GM18867 (cell line): Measurements from ENCODE around the gene SERPINA10.

Experiments used
- ATAC-seq: cut with Tn5 transposase; IDR thresholded peaks from one replicate; pipeline ENCODE4 v1.9.1; 2021; ENCODE audit warnings: mild to moderate bottlenecking, moderate library complexity; ENCODE audit not compliant: unreplicated experiment

The SERPINA10 gene, protein sequence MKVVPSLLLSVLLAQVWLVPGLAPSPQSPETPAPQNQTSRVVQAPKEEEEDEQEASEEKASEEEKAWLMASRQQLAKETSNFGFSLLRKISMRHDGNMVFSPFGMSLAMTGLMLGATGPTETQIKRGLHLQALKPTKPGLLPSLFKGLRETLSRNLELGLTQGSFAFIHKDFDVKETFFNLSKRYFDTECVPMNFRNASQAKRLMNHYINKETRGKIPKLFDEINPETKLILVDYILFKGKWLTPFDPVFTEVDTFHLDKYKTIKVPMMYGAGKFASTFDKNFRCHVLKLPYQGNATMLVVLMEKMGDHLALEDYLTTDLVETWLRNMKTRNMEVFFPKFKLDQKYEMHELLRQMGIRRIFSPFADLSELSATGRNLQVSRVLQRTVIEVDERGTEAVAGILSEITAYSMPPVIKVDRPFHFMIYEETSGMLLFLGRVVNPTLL

GRCh38 chr14:94292872-94293577, at the start of gene SERPINA10:
TSS of gene SERPINA10 (minus strand) at chr14:94293268. CDS start at chr14:94290593, 2,675 bp downstream.
- no peak for ATAC-seq

- no peak for ATAC-seq
Observed at GRCh38 chr14:94342334-94342934, 49.4 kb upstream of the SERPINA10 start.

DNA sequence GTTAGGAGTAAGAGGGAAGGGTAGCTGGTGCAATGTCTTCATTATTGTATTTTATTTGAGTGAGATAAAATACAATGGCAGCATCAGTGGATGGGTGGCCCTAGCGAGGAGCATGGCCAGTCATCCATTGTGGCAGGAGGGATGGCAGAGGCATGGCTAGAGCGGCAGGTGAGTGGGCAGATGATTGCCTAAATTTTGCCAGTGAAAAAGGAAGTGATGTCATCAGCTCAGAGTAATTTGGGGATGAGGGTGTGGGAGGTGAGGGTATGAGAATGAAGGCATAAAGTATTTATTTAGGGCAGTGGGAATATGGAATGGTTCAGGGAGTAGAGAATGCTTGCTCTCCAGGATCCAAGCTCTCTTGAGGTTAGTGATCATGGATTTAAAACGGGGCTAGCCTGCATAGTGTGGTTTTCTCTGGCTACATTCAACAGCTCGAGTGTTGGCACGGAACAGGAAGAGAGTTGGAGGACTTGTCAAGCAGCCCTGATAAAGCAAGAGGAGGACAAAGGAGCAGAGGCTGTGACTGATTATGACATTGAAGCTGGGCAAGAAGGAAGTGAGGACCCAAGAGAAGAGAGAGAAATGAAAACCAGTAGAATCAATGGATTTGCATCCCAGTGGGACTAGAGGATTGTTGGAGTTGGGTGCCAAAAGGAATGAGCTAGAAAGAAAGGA, 48.7 kb upstream of the SERPINA10 start:
- no peak for ATAC-seq

DNA sequence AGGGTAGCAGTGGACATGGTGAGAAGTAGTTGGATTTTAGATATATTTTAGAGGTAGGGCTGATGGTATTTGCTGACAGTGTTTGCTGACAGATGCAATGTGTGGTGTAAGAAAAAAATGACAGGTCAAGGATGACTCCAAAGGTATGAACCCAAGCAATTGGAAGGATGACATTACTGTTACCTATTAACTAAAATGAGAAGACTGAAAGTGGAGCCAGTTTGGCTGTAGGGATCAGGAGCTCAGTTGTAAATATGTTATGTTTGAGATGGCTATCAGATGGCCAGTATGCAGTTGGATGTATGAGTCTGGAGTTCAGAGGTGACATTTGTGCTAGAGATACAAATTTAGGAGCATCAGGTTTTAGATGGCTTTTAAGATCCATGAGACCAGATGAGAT, 47.5 kb upstream of the SERPINA10 start:
- no peak for ATAC-seq

- ATAC-seq, result no peak
Observed at GRCh38 chr14:94338023-94338422, 45.0 kb upstream of the SERPINA10 start.

- ATAC-seq, result no peak
Observed at GRCh38 chr14:94337274-94337673, 44.2 kb upstream of the SERPINA10 start.

DNA sequence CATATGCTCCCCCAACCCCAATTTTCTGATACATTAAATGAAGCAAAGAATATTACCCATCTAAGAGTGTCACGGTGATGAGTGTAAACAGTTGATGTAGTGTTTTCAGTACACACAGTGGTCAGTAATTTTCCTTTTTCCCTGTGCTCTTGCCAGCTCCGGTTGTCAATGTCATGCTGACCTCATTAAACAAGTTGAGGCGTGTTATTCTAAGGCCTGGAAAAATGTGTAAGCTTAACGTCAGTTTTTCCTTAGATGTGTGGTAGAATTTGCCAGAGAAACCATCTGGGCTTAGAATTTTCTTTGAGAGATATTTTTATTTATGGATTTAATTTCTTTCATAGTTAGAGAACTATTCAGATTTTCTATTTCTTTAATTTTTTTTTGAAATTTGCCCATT, 41.8 kb upstream of the SERPINA10 start:
- no peak for ATAC-seq

DNA sequence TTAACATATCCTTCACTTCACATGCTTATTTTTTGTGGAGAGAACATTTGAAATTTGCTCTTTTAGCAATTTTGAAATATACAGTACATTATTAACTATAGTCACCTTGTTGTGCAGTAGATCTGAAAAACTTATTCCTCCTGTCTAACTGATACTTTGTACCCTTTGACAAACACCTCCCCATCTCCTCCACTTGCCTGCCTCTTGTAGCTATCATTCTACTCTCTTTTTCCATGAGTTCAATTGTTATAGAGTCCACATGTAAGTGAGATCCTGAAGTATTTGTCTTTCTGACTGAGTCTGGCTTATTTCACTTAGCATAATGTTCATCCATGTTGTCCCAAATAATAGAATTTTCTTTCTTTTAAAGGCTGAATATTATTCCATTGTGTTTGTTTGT, 39.5 kb upstream of the SERPINA10 start:
- no peak for ATAC-seq

DNA sequence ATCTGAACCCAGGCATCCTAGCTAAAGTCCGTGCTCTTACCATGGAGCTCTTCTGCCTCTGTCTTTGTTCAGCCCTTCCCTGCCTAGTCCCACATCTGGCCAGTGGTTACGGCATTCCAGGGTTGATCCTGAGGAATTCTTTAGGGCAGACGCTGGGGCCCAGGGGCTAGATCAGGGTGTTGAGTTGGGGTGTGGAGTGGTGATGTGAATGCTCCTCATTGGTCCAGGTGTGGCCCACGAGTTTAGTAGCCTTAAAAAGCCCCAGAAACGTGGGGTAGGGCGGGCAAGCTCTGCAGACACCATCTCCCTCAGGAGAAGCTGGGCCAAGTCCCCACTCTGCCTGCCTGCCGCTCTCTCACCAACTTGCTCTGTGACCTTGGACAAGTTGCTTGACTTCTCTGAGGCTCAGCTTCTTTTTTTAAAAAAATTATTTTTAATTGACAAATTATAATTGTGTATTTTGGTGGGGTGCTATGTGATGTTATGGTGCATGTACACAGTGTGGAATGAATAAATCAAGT, 39.1 kb upstream of the SERPINA10 start:
- ATAC-seq, result no peak

DNA sequence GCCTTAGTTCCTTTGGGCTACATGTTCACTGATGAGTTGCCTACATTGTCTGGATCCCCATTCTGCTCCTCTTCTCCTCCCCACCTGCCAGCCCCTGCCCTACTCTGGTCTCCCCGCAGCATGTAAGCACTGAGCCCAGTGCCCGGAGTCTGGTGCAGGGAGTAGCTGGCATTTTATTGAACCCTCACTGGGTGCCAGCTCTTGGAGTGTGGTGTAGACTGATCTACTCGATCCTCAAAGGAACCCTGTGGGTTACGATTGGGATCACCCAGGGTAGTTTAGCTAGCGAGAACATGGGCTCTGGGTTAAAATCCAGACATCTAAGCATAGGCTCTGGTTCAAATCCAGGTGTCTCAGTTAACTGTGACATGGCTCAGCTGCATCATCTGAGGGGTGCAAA, 38.4 kb upstream of the SERPINA10 start:
- ATAC-seq, result no peak

DNA sequence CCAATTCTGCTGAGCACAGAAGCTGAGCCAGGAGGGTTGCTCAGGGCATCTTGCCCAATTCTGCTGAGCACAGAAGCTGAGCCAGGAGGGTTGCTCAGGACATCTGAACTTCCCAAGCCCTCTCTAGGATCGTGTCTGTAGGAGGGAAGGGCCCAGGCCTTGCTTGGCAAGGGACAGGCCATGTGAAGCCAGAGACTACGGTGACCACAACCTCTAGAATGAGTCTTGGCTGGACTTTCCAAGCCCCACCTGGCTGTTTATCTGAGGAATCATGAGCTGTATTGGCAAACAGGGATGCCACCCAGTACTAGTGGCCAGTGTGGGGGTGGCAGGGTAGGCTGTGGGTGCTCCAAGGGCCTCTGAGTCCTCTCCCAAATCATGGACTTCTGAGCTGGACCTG, 37.8 kb upstream of the SERPINA10 start:
- ATAC-seq, result no peak

- ATAC-seq, result no peak
Observed at GRCh38 chr14:94330432-94330831, 37.4 kb upstream of the SERPINA10 start.

GRCh38 chr14:94329857-94330256, 36.8 kb upstream of the SERPINA10 start:
- no peak for ATAC-seq

DNA sequence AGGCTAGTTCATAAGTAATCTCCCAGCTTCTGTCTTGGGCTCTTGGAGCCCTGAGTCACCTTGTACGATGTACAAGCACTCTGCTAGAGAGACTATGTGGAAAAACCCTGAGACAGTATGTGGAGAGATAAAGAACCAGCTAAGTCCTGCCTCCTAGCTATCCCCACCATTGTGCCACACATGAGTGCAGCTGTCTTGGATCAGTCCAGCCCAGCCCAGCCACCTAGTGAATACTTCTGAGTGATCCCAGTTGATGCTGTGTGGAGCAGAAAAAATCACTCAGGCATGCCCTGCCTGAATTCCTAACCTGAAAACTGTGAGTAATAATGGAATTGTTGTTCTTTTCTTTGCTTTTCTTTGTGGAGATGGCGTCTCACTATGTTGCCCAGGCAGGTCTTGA, 35.1 kb upstream of the SERPINA10 start:
- ATAC-seq, result no peak

DNA sequence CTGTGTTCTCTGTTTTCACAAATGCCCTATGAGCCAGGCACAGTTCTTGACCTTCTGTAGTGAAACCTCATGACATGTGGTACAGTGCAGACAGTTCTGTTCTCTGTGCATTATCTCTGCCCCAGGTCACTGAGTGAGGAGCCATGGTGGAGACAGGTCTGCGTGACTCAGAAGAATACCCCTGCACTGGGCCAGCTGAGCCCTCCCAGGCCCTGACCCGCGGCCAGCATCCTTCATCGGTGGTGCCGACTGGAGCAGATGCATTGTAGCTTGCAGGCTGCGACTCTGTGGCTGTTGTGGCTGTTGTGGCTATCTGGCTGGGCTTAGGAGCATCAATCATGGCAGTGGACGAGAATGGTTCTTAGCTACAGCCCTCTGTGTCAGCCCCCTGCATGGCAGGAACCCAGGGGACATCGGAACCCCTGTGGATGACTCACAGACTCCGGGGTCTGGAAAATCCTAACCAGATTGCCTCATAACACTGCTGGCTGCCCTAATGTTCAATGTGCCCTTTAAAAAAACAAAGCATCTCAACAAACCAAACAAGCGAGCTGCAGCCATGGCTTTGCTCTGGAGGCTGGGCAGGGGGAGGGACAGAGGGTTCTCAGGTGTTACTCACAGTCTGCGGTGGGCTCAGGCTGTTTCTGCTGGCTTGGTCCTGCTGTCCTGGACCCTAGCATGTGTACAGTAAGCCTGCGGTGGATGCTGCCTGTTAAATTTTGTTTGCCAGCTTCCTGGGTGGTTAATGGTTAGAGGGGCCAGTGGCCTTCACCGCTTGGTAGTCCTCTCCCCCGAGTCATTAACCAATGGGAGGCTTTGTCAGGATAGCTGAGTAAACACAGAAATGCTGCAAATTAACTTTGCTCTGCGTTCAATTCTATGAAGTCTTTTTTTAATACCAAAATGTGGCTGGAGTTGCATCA, 29.8 kb upstream of the SERPINA10 start, which contains the start of gene SERPINA6:
TSS of gene SERPINA6 (minus strand) at position 689 of the 923 bp plus-strand sequence. CDS start 8,688 bp downstream, outside the sequence.
- ATAC-seq, result no peak

- ATAC-seq, result no peak
Observed at GRCh38 chr14:94321421-94322271, 28.6 kb upstream of the SERPINA10 start.

DNA sequence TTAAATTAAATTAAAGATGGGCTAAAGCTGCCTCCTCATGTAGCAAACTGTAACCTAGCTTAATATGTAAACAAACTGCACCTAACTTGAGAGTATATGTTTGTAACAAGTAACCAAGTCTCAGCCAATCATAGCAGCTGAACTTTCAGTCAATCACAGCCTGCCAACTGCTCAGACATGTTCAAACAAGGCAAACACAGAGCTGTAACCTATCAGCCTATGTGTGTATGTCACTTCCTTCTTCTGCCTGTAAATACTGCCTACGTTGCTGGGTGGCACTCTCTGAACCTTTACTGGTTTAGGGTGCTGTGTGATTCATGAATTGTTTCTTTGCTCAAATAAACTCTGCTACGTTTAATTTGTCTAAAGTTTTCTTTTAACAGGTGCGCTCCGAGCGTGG, 27.2 kb upstream of the SERPINA10 start:
- ATAC-seq, result peak; percentile 61

DNA sequence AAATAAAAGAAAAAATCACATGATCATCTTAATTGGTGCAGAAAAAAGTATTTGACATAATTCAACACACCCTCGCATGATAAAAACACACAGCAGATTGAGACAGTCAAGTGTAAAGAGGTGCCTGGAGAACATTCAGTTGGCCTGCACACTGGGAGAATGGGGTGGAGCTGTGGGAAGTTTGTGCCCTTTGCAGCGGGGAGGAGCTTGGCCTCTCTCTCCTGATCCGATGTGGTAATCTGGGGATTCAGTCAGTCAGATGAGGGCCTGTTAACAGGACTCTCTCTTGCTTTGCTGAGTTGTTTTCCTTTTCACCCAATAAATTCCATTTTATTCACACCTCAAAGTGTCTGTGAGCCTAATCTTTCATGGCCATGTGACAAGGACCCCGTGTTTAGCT, 24.2 kb upstream of the SERPINA10 start:
- no peak for ATAC-seq

DNA sequence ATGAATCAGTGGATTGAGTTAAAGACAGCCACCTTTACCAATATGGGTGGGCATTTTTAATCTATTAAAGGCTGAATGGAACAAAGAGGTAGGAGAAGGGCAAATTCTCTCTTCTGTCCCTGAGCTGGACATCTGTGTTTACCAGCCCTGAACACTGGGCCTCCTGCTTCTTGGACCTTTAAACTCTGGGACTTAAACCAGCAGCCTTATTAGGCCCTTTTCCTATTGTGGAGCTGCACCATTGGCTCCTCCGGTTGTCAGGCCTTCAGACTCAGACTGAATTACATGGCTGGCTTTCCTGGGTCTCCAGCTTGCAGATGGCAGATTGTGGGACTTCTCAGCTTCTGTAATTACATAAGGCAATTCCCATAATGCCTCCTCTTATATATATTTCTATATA, 23.6 kb upstream of the SERPINA10 start:
- no peak for ATAC-seq
